ENCODE measurements around the gene HSPA12B.

- TF ChIP-seq CTCF (IDR thresholded peaks at IDR 0.05) (no peak), POLR2A (IDR thresholded peaks at IDR 0.05) (no peak)
Observed at GRCh38 chr20:3731944-3732326, 550 bp upstream of the HSPA12B start.

Data from upper lobe of left lung (tissue), 4 donors.